ENCODE data around the gene SNX10.
"Not testable (repeated sequence)": the region's sequence is repeated elsewhere in the genome, so short reads cannot be mapped to it uniquely, and the experiment has no call there.

SNX10 gene

GRCh38 chr7:26291699-26292538 is at the start of gene SNX10:
Gene SNX10 (plus strand): TSS chr7:26291862. CDS start chr7:26346443, 54,581 bp downstream.
- peak; percentile 56 for DNase-seq

- no peak for DNase-seq
These were observed 46.5 kb upstream of the SNX10 start for GRCh38 chr7:26245150-26245549.

GRCh38 chr7:26250239-26250638 is 41.4 kb upstream of the SNX10 start:
- no peak for DNase-seq

- not testable (repeated sequence) for DNase-seq
These were observed 29.8 kb upstream of the SNX10 start for GRCh38 chr7:26261866-26262265.

- DNase-seq: no peak
These were observed 26.6 kb upstream of the SNX10 start for GRCh38 chr7:26265065-26265464.

GRCh38 chr7:26265499-26266075 is 26.1 kb upstream of the SNX10 start:
- DNase-seq: no peak

GRCh38 chr7:26267601-26268166 is 24.0 kb upstream of the SNX10 start:
- DNase-seq: no peak

GRCh38 chr7:26275213-26275612 is 16.4 kb upstream of the SNX10 start:
- DNase-seq: no peak

- no peak for DNase-seq
These were observed 12.9 kb upstream of the SNX10 start for GRCh38 chr7:26278770-26279169.

- no peak for DNase-seq
These were observed 12.3 kb upstream of the SNX10 start for GRCh38 chr7:26279405-26279804.

- no peak for DNase-seq
These were observed 11.6 kb upstream of the SNX10 start for GRCh38 chr7:26280097-26280496.

- no peak for DNase-seq
These were observed 10.9 kb upstream of the SNX10 start for GRCh38 chr7:26280723-26281122.

- no peak for DNase-seq
These were observed 7.2 kb upstream of the SNX10 start for GRCh38 chr7:26284477-26284876.

GRCh38 chr7:26284995-26285632 is 6.5 kb upstream of the SNX10 start:
- DNase-seq: peak; percentile 26

- no peak for DNase-seq
These were observed 5.5 kb upstream of the SNX10 start for GRCh38 chr7:26286157-26286556.

GRCh38 chr7:26288126-26288525 is 3.5 kb upstream of the SNX10 start:
- not testable (repeated sequence) for DNase-seq

- DNase-seq: no peak
These were observed 411 bp upstream of the SNX10 start for GRCh38 chr7:26291251-26291650.

GRCh38 chr7:26292768-26293560 is 1.3 kb downstream of the SNX10 start:
- DNase-seq: no peak

GRCh38 chr7:26293569-26294308 is 2.1 kb downstream of the SNX10 start:
- DNase-seq: no peak

GRCh38 chr7:26295015-26295414 is 3.4 kb downstream of the SNX10 start:
- DNase-seq: no peak

- no peak for DNase-seq
These were observed 3.9 kb downstream of the SNX10 start for GRCh38 chr7:26295586-26295985.

GRCh38 chr7:26298472-26299058 is 6.9 kb downstream of the SNX10 start:
- no peak for DNase-seq
